Measurements from ENCODE around the gene PFKFB4. TPM values are rescaled to one million over a fixed set of nuclear protein-coding genes. Genes with fewer than 3 reads are reported as not detected.

PFKFB4 gene
- polyA plus RNA-seq, 1 of the 3 experiments (the other 2 are of a cell fraction) = 5.7 TPM

- H3K9me2 ChIP-seq = no peaks in the 10 kb centered on the region
- H3K9me3 ChIP-seq = no peaks in the 10 kb centered on the region
- H3K79me2 ChIP-seq (ENCODE audit: insufficient read depth) = peaks cover 15% of the 10 kb centered on the region; the same call in 1 of the 2 replicates
- H3K4me2 ChIP-seq = no peak overlapping the region
- POLR2A ChIA-PET = interaction anchor here (0.7 kb wide), 1 partner anchor 9 kb away, joined by 3 read pairs; no protein-coding TSS in a partner anchor
- no peak for DNase-seq
- no peak overlapping the region for H3K4me3 ChIP-seq (ENCODE audit: low read depth in 2 of 2, low read length in 1 of 2)
- no peaks in the 10 kb centered on the region for H3K36me3 ChIP-seq (replicated peaks in 1 of 2; ENCODE audit: control insufficient read depth in 1 of 2, insufficient read depth in 2 of 2, low read length in 1 of 2)
- CTCF ChIA-PET = interaction anchor here (0.6 to 12.6 kb wide), 6 partner anchors 9 to 787 kb away, joined by 3 to 136 read pairs (median 7); partner anchors contain the start of gene USP4
- no peak for TF ChIP-seq USF1 (IDR thresholded peaks at IDR 0.05; ENCODE audit: borderline replicate concordance, low read depth)
- no peak for TF ChIP-seq TEAD4 (IDR thresholded peaks at IDR 0.05; ENCODE audit: borderline replicate concordance, insufficient read depth)
- no peak for TF ChIP-seq RXRA (IDR thresholded peaks at IDR 0.05; ENCODE audit: borderline replicate concordance, low read depth)
- no peak for TF ChIP-seq ELF1 (IDR thresholded peaks at IDR 0.05)
- no peak for TF ChIP-seq RAD21 (IDR thresholded peaks at IDR 0.05; ENCODE audit: low read length)
- TF ChIP-seq TCF12 (IDR thresholded peaks at IDR 0.05) = no peak
- TF ChIP-seq PBX3 (IDR thresholded peaks at IDR 0.05) = no peak
- TF ChIP-seq SIN3A (IDR thresholded peaks at IDR 0.05; ENCODE audit: borderline replicate concordance, low read depth, low read length) = no peak
- TF ChIP-seq MAX (IDR thresholded peaks at IDR 0.05; ENCODE audit: low read depth) = no peak
- TF ChIP-seq CTCF (IDR thresholded peaks at IDR 0.05) = no peak
- TF ChIP-seq RCOR1 (IDR thresholded peaks at IDR 0.05; ENCODE audit: low read length) = no peak
- no peaks in the 10 kb centered on the region for H3K27me3 ChIP-seq (ENCODE audit: insufficient read depth)
- H2AFZ ChIP-seq (ENCODE audit: low read depth) = no peak overlapping the region
- WGBS (ENCODE audit: low lambda C conversion rate) = 97% methylated on average over 5 of the region's 5 CpGs
- H3K9ac ChIP-seq = no peak overlapping the region
- peaks cover 9% of the 10 kb centered on the region for H3F3A ChIP-seq (replicated peaks; ENCODE audit: insufficient read depth)
- no peaks in the 10 kb centered on the region for H4K20me1 ChIP-seq (ENCODE audit: insufficient read depth)
- H3K27ac ChIP-seq (ENCODE audit: low read depth in 2 of 2, low read length in 1 of 2) = no peak overlapping the region
- peaks cover 14 to 28% of the 10 kb centered on the region in 2 experiments; a peak in 3 of 4 replicates for H3K4me1 ChIP-seq (ENCODE audit: control insufficient read depth in 1 of 2, insufficient read depth in 2 of 2, low read depth in 1 of 2, low read length in 1 of 2)
Measured at GRCh38 chr3:48553361-48553760, 3.2 kb downstream of the PFKFB4 start.

GRCh38 chr3:48552111-48552951 is 4.3 kb downstream of the PFKFB4 start:
- H3K4me2 ChIP-seq = no peak overlapping the region
- H2AFZ ChIP-seq (ENCODE audit: low read depth) = no peak overlapping the region
- peaks cover 7 to 27% of the 10 kb centered on the region in 2 experiments; a peak in 2 of 4 replicates for H3K4me1 ChIP-seq (ENCODE audit: control insufficient read depth in 1 of 2, insufficient read depth in 2 of 2, low read depth in 1 of 2, low read length in 1 of 2)
- peaks cover 2 to 4% of the 10 kb centered on the region in 2 experiments for H3K36me3 ChIP-seq (replicated peaks in 1 of 2; ENCODE audit: control insufficient read depth in 1 of 2, insufficient read depth in 2 of 2, low read length in 1 of 2)
- H3K4me3 ChIP-seq (ENCODE audit: low read depth in 2 of 2, low read length in 1 of 2) = no peak overlapping the region
- H3K27me3 ChIP-seq (ENCODE audit: insufficient read depth) = no peaks in the 10 kb centered on the region
- no peaks in the 10 kb centered on the region for H4K20me1 ChIP-seq (ENCODE audit: insufficient read depth)
- H3K9me3 ChIP-seq = no peaks in the 10 kb centered on the region
- 92% methylated on average over 7 of the region's 14 CpGs for WGBS (ENCODE audit: low lambda C conversion rate)
- CTCF ChIA-PET = interaction anchor here (0.7 to 12.6 kb wide), 4 partner anchors 87 to 151 kb away, joined by 3 to 136 read pairs (median 10); a partner anchor contains a TSS
- POLR2A ChIA-PET = interaction anchor here (0.7 kb wide), 1 partner anchor 10 kb away, joined by 3 read pairs; no protein-coding TSS in a partner anchor
- no peak for DNase-seq
- H3K79me2 ChIP-seq (ENCODE audit: insufficient read depth) = peaks cover 15% of the 10 kb centered on the region; the same call in 1 of the 2 replicates
- H3F3A ChIP-seq (replicated peaks; ENCODE audit: insufficient read depth) = peaks cover 2% of the 10 kb centered on the region
- no peak overlapping the region for H3K27ac ChIP-seq (ENCODE audit: low read depth in 2 of 2, low read length in 1 of 2)
- TF ChIP-seq MAX (IDR thresholded peaks at IDR 0.05; ENCODE audit: low read depth) = no peak
- no peak for TF ChIP-seq FOXJ3 (CRISPR knock-in tag; IDR thresholded peaks at IDR 0.05)
- TF ChIP-seq TEAD4 (IDR thresholded peaks at IDR 0.05; ENCODE audit: borderline replicate concordance, insufficient read depth) = no peak
- no peak for TF ChIP-seq GATA2 (CRISPR knock-in tag; IDR thresholded peaks at IDR 0.05)
- TF ChIP-seq MXI1 (IDR thresholded peaks at IDR 0.05; ENCODE audit: low read depth, low read length) = no peak
- TF ChIP-seq TAF1 (IDR thresholded peaks at IDR 0.05; ENCODE audit: borderline replicate concordance, low read depth, low read length) = no peak
- TF ChIP-seq ZBTB33 (IDR thresholded peaks at IDR 0.05; ENCODE audit: borderline replicate concordance, low read depth) = no peak
- TF ChIP-seq ELF1 (IDR thresholded peaks at IDR 0.05) = no peak
- TF ChIP-seq NFIC (IDR thresholded peaks at IDR 0.05; ENCODE audit: borderline replicate concordance) = no peak
- TF ChIP-seq RAD21 (IDR thresholded peaks at IDR 0.05; ENCODE audit: low read length) = no peak
- no peak for TF ChIP-seq FOSL2 (IDR thresholded peaks at IDR 0.05; ENCODE audit: borderline replicate concordance, low read depth)
- no peak for TF ChIP-seq RCOR1 (IDR thresholded peaks at IDR 0.05; ENCODE audit: low read length)
- TF ChIP-seq RFX5 (IDR thresholded peaks at IDR 0.05; ENCODE audit: low read length) = no peak
- H3K9ac ChIP-seq = no peak overlapping the region
- H3K9me2 ChIP-seq = no peaks in the 10 kb centered on the region
